ENCODE results near the gene LHX1. TPM values are rescaled to one million over a fixed set of nuclear protein-coding genes. Genes with fewer than 3 reads are reported as not detected.
A peak's percentile ranks its signal among the peaks of the same experiment; 100 is the strongest.

LHX1 gene
- total RNA-seq, 1 donor from 2014 or later: 2.7 TPM

DNA sequence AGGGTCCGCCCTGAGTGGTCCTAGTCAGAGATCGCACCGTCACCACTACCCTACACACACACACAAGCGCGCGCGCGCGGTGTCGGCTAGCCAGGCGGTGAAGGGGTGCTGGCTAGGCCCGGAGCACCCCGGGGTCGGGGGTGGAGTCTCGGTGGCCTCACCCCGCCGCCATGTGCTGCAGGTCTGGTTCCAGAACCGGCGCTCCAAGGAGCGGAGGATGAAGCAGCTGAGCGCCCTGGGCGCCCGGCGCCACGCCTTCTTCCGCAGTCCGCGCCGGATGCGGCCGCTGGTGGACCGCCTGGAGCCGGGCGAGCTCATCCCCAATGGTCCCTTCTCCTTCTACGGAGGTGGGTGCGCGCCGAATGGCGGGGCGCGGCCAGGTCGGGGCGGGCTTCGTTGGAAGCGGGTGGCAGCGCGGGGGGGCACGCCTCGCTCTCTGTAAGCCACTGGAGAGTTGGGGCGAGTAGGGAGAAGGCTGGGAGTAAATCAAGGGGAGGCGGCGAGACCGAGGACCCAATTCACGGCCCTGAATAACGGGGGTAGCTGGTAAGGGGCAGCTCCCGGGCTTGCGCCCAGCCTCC, 4.8 kb downstream of the LHX1 start:
- no peak for DNase-seq (ENCODE audit: extremely low spot score, unreplicated experiment)
- Mint-ChIP-seq H3K9me3 (no peaks in the 10 kb centered on the region), H3K36me3 (no peaks in the 10 kb centered on the region), H3K4me1 (ENCODE audit: unreplicated experiment) (peaks cover 18% of the 10 kb centered on the region), H3K4me3 (peak overlapping the region; percentile 67), H3K27me3 (peaks cover 89% of the 10 kb centered on the region), H3K27ac (no peak overlapping the region)
- no peak for TF ChIP-seq CTCF (conservative IDR thresholded peaks at IDR 0.05)

GRCh38 chr17:36942631-36943125, 5.4 kb downstream of the LHX1 start:
- Mint-ChIP-seq H3K27me3 (peaks cover 89% of the 10 kb centered on the region), H3K9me3 (no peaks in the 10 kb centered on the region), H3K4me3 (no peak overlapping the region), H3K36me3 (no peaks in the 10 kb centered on the region), H3K27ac (no peak overlapping the region), H3K4me1 (ENCODE audit: unreplicated experiment) (peaks cover 15% of the 10 kb centered on the region)
- no peak for TF ChIP-seq CTCF (conservative IDR thresholded peaks at IDR 0.05)
- no peak for DNase-seq (ENCODE audit: extremely low spot score, unreplicated experiment)

GRCh38 chr17:36943250-36944191, 6.2 kb downstream of the LHX1 start:
- Mint-ChIP-seq H3K9me3 (no peaks in the 10 kb centered on the region), H3K27me3 (peaks cover 89% of the 10 kb centered on the region), H3K27ac (no peak overlapping the region), H3K4me1 (ENCODE audit: unreplicated experiment) (peaks cover 11% of the 10 kb centered on the region), H3K36me3 (no peaks in the 10 kb centered on the region), H3K4me3 (peak overlapping the region; percentile 26)
- TF ChIP-seq CTCF (conservative IDR thresholded peaks at IDR 0.05): no peak
- DNase-seq (ENCODE audit: extremely low spot score, unreplicated experiment): no peak

DNA sequence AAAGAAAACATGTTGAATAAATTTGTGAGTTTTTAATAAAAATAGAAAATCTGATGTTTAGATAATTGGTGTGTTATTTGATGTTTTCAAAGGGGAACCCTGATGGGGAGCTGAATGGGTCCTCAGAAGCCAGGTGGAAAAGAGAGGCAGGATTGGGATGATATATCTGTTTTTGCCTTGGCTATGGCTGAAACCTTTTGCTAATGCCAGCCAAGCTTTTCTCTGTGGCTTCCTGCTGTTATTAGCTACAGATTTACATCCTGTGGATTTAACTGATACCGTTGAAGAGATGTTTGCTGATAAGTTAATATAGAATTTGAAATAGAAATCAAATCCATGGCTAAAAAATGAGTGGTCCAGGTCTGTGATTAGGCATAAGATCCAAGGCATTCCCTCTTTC, 7.3 kb downstream of the LHX1 start:
- peaks cover 2% of the 10 kb centered on the region for H3K36me3 Mint-ChIP-seq
- no peaks in the 10 kb centered on the region for H3K9me3 Mint-ChIP-seq
- no peak overlapping the region for H3K27ac Mint-ChIP-seq
- H3K27me3 Mint-ChIP-seq: peaks cover 80% of the 10 kb centered on the region
- peaks cover 17% of the 10 kb centered on the region for H3K4me1 Mint-ChIP-seq (ENCODE audit: unreplicated experiment)
- TF ChIP-seq CTCF (conservative IDR thresholded peaks at IDR 0.05): no peak
- no peak for DNase-seq (ENCODE audit: extremely low spot score, unreplicated experiment)
- no peak overlapping the region for H3K4me3 Mint-ChIP-seq

- Mint-ChIP-seq H3K4me1 (ENCODE audit: unreplicated experiment) (peaks cover 19% of the 10 kb centered on the region), H3K27ac (peak overlapping the region; percentile 48), H3K9me3 (no peaks in the 10 kb centered on the region), H3K27me3 (peaks cover 74% of the 10 kb centered on the region), H3K36me3 (peaks cover 7% of the 10 kb centered on the region), H3K4me3 (no peak overlapping the region)
- TF ChIP-seq CTCF (conservative IDR thresholded peaks at IDR 0.05): no peak
- DNase-seq (ENCODE audit: extremely low spot score, unreplicated experiment): no peak
Measured at GRCh38 chr17:36945140-36945539, 7.9 kb downstream of the LHX1 start.

Measured in type B pancreatic cell (in vitro differentiated cells).